Measurements from ENCODE around the gene WSCD1.

- no peak for TF ChIP-seq CTCF (IDR thresholded peaks at IDR 0.05; ENCODE audit: poor library complexity, severe bottlenecking)
- no peak for TF ChIP-seq REST (IDR thresholded peaks at IDR 0.05; ENCODE audit: borderline replicate concordance)
- no peak for TF ChIP-seq EZH2 (IDR thresholded peaks at IDR 0.05; ENCODE audit: borderline replicate concordance, insufficient read depth, low read length, poor library complexity, severe bottlenecking)
- TF ChIP-seq EP300 (conservative IDR thresholded peaks at IDR 0.05; ENCODE audit: poor library complexity, severe bottlenecking) = no peak
- no peak for TF ChIP-seq RAD21 (conservative IDR thresholded peaks at IDR 0.05)
Observed at GRCh38 chr17:6100146-6100545, 30.0 kb downstream of the WSCD1 start.

All from neural cell (in vitro differentiated cells).